Measurements from ENCODE around the gene VCAN.

The VCAN gene

DNA sequence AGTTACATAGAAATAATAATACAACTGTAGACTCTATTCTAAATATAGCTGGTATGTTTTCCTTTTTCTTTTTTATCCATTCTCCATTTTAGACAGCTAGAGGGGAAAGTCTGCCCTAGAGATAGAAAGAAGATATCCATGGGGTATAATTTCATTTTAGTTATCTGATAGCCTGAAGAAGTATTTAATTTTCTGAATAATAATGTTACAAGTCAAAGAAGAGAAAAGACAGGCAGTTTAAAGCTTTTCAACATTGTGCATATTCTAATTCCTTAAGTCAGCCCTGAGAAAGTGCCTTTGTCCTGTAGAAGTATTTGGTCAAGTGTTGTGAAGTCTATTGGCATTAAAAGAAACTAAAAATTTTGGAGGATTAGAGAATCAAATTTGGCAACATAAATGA lies 2.5 kb upstream of the VCAN start:
- DNase-seq (ENCODE audit: low spot score), result no peak

DNA sequence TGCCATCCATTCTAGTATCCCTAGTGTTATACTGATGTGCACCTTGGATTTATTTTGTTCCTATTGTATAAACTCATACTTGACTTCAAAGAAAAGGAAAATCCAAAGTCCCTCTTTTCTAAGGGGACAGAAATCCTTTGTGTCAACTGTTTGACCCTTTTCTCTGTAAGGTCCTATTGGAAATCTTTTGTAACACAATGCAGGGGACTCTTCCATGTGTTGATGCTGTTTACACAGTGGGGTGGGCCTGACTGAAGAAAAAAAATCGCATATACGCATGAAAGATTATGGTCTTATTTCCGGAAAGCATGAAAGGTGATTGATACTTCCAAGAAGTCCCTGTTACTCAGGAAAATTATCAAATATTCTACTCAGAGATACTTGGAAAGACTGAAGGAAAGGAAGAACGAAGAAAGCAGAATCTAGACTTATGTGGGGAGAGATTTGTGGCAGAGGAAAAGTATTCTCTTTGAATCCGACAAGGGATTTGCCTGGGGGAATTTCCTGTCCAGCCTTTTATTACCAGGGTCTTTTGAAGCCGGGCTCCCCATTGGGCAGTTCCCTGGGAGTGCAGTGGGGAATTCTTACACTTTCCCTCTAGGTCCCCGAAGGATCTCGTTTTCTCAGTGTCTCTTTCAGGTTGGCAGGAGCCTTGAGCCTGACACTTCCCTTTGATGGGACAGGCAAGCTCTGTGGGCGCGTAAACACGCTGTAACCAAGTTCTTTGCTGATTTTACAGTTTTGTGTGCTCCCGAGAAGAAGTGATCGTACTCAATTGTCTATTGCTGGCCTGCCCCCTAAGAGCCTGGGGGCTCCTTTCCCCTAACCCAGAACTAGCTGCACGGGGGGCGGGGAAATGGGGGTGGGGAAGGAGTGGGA lies 779 bp upstream of the VCAN start:
- no peak for DNase-seq (ENCODE audit: low spot score)

DNA sequence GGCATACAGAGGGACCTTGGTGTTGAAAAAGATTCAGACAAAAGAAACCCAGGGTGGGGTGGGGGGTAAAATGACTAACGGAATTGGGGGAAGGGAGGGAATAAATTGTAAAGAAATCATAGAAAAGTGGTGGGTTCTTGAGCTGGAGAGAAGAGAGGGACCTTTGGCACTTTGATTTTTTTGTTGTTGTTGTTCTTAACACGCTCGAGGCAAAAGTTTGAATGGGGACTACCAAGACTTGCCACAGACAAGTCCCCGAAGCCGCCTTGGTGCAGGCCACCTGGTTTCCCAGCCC lies 616 bp downstream of the VCAN start:
- DNase-seq (ENCODE audit: low spot score), result no peak

DNA sequence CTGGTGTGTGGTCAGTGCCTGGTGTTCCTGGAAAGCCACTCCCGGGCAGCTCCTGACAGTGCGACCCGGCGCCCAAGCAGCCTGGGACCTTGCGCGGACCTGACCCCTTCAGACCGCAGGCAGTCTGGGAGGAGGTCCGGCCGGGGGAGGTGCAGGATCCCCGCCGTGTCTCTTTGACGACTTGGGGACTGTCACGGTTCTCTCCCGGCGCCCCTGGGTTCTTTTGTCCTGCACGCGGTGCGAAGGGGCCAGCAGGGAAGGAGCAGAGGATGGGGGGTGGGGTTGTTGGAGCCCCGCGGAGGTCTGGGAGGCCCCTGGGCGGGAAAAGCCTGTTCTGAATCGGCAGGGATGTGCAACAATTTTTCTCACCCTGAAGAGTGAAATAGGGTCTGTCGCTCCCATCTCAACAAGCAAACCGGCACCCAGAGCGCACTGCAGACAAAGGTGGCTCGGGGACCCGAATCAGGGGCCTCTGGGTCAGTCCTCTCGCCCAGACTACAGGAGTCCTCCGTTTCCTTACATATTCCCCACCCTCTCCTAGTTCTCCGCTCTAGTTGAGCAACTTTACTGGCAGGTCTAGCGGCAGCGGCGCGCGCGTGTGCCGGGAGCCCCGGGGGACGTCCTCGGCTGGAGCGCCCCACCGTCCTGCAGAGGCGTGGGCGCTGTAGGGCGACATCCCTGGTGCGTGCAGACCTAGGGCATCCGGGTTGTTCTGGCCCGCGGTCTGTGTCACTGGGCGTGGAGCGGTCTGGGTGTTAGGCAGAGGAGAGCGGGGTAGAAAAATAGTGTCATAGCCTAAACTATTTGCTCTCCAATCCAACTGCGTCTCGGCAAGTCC lies 1.2 kb downstream of the VCAN start:
- peak; percentile 71 for DNase-seq (ENCODE audit: low spot score)

DNA sequence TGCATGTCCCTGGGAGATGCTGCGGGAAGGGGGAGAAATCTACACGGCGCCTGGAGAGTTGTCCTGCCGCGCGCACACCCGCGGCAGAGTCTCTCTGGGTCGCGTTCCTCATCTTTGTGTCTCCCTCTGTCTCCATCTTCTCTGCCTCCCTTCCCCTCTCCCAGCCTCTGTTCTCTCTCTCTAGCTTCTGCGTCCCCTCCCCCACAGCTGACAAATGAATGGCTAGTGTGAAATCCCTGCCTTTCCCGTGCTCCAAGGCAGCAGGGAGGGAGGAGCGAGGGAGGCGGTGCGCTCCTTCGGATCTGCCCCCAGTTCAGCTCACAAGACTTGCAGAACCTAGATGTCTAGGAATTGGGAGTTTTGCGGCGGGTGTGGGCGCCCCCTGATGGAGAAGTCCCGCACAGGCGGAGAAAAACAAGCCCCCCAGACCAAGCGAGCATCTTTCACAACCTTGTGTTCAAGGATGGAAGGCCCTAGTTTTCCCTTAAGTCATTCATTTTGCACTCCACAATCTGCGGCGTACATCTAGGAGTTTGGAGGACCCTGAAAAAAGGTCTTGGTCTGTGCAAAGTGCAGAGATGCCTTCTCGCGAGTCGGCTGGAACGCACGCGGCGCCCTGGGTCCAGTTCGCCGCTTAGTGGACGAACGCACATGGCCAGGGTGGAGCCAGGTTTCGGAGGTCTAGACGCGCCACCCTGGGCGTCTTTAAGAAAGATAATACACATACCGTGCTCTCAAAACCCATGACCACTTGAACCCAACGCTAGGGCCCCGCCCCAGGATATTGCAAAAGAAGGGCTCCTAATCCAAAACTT lies 2.0 kb downstream of the VCAN start:
- peak; percentile 85 for DNase-seq (ENCODE audit: low spot score)

DNA sequence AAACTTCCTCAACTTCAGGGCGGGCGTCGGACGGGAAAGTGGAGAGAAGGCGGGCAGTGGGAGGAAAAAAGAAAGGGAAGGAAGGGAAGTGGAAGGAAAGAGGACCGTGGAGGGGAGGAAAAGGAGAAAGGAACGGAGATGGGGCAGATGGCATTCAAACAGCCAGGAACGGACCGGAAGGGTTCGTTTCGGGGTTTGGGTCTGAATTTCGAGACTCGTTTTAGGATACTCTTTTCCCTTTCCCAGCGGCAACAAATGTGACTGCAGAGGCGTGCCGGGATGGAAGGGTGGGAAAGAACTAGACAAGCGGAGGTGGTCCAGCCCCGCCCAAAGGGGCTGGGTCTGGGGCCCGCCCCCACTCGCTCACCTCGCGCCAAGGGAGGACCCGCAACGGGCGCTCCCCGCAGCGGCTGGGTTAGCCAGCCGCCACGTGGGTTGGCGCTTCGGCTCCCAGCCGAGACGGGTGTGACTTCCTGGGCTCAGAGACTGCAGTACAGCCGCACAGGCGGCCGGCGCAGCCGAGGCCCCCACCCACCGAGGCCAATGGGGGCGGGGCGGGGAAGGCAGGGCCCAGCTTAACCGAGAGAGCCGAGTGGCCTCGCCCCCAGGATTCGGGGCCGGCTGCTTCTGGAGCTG lies 2.7 kb downstream of the VCAN start:
- peak; percentile 84 for DNase-seq (ENCODE audit: low spot score)

DNA sequence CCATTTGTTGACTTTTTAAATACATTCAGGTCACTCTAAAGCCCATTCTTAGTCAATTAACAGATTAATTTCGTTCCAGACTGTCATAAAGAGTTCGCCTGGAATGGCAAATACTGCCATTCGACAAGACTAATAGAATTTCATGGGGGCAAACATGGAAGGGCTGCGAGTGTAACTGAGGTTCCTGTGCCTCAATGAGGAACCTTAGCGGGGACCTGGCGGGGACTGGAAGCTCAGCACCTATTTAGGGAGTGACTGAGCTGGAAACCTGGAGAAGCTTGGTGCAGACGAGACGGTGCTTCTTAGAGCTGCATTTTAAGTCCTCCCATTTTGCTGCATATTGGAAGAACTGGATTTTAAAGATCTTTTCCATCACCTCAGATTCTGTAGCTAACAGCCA lies 3.4 kb downstream of the VCAN start:
- DNase-seq (ENCODE audit: low spot score), result no peak

DNA sequence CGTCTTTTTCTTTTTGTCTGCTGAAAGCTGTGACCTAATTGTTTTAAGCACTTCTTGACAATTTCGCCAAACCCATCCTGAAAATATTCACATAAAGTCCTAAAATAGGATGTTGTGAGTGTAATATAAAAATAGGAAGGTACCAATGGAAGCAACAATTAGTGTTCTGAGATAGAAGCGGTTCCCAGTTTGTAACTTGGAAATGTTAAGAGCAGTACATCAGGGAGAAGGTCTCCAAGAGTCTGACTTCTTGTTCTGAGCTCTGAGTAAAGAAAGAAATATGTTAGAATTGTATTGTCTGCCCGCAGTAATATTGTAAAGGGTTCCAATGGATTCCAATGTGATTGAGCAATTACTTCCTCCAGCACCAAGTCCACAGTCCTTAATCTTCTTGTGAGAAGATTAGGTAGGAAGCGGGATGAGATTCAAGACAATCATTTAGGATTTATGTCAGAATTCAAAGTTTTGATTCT lies 3.9 kb downstream of the VCAN start:
- DNase-seq (ENCODE audit: low spot score), result no peak

DNA sequence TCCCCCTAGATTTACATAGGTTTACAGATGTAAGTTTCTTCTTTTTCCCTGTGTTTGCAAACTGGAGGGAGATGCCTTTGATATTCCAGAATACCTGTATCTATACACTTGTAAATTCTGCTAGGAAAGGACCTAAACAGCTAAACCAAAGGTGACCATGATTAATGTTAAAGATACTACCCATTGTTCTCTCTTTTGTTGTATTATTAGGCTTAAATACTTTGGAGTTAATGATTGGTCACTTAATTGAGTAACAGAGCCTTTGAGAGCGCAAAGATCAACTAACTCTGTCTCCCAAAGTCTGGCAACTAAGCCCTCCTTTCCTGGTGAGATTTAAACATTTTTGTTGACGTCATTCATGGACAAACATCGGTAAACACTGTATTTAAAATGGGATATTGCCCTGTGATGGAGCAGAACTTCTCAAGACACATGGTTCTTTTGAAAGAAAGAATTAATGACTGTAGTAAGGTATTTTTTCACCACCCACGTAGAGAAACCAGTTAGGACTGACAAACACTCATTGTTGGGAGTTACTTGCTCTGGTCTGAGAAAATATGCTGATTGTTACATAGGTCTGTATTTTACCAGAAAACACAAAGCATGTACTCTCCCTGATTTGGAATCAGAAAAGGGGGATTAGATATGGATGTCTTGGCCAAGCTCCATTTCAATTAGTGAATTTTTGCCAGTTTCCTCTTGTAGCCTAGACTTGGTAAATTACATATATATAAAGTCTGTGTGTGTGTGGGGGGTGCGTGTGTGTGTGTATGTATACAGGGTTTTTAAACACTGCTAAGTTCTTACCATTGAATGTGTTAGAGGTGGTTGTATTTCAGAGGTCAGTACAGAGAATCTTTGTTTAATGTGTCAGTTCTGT lies 4.6 kb downstream of the VCAN start:
- no peak for DNase-seq (ENCODE audit: low spot score)

DNA sequence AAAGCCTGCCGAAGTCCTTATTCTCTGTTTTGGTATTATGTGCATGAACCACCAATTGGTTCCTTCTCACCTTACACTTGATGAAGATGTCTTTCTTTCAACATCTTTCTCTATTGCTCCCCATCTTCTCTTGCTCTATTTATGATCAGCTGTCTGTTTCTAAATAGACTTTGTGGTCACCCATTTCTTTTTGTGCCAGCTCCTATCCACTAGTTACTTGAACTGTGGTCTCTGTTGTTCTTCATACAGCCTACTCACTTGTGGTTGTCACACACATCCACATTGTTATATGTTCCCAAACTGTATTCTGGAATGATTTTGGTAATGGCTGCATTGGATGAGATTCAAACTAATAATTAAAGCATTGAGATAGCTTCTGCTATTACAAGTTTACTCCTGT lies 11.4 kb downstream of the VCAN start:
- DNase-seq (ENCODE audit: low spot score), result no peak

DNA sequence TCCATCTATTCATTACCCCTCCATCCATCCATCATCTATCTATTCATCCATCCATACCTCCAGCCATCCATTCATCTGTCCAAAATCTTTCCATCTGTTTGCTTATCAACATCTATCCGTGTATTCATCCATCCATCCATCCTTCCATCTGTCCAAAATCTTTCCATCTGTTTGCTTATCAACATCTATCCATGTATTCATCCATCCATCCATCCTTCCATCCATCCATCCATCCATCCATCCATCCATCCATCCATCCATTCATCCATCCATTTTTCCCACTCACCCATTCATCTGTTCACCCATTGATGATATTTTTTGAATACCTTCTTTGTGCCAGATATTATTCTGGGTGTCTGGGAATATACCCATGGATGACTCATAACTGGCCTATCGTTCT lies 12.8 kb downstream of the VCAN start:
- DNase-seq (ENCODE audit: low spot score), result no peak

DNA sequence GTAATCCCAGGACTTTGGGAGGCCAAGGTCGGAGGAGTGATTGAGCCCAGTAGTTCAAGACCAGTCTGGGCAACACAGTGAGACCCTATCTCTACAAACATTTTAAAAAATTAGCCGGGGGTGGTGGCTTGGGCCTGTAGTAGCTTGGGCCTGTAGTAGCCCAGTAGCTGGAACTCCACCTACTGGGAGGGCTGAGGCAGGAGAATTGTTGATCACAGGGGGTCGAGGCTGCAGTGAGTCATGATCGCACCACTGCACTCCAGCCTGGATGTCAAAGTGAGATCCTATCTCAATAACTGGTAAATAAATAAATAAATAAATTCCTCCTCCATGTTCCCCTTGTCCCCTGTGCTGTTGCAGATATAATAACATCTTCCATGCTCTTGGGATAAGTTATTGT lies 14.3 kb downstream of the VCAN start:
- DNase-seq (ENCODE audit: low spot score), result no peak

DNA sequence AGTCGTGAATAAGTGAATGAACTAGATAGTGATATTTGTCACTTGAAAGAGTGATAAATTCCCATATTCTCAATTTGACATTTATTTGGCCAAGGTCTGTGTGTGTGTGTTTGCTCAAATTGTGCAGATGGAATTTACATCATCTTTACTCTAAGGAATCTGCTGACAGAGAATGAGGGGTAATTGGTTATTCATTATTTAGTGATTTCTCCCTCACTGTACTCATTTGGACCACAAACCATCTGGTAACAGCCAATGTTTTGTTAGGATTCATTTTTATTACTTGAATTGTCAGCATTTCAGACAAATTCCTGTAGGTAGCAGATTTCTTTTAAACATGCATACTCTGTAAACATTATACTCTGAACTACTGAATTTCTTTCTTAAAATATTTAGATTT lies 15.6 kb downstream of the VCAN start:
- DNase-seq (ENCODE audit: low spot score), result no peak

DNA sequence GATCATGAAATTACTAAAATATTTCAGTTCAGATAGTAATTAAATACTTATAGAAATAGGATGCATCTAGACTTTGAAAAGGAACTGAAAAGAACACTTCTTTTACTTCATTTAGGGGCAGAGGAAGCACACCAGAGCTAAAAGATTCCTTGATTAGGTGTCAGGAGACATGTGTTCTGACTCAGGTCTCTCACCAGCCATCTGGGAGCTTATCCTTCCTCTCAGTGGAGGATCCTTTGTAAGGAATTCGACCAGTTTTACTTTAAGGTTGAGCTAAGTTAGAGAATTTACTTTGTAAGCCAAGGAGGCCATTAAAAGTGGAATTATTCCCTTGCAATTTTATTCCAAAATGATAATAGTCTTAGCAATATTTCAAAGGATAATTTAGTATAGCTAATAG lies 16.7 kb downstream of the VCAN start:
- DNase-seq (ENCODE audit: low spot score), result no peak

DNA sequence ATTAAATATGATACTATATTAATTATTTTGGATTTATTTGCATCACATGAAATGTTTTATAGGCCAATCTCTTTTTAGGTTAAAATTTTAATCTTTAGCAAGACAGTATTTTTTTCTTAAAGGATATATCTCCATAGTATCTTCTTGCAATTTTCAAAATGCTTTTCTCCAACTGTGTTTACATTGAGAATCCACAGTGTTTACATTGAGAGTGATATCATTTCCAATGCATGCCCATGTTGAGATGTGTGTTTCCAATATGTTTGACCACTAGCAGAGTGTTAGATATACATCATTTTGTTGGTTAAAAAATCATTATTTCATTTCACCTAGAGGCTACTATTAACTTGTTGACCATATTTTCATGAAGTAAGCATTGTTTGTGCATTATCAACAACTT lies 17.3 kb downstream of the VCAN start:
- DNase-seq (ENCODE audit: low spot score), result no peak

DNA sequence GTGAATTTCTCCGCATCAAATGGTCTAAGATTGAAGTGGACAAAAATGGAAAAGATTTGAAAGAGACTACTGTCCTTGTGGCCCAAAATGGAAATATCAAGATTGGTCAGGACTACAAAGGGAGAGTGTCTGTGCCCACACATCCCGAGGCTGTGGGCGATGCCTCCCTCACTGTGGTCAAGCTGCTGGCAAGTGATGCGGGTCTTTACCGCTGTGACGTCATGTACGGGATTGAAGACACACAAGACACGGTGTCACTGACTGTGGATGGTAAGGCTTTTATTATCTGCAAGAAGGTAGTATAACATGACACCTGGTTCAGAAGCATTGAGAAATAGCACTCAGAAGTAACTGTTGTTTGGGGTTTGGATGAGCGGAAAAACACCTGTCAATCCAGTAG lies 18.7 kb downstream of the VCAN start:
- DNase-seq (ENCODE audit: low spot score), result no peak

DNA sequence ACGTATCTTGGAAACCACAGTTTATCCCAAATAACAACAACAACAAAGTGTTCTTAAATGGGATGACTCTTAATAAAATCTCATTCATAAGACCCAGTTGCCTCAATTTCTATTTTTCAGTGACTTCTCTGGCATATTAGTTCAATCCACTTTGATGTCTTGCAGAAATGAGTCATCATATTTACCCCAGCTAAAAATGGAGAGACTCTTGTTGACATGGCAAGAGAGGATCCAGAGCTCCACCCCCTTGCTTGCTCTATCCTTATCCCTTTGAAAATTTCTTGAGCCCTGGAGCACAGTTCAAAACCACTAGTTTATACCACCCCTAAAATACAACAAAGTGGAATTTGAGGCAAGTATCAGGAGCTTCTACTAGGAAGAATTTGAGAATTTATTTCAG lies 20.8 kb downstream of the VCAN start:
- DNase-seq (ENCODE audit: low spot score), result no peak

DNA sequence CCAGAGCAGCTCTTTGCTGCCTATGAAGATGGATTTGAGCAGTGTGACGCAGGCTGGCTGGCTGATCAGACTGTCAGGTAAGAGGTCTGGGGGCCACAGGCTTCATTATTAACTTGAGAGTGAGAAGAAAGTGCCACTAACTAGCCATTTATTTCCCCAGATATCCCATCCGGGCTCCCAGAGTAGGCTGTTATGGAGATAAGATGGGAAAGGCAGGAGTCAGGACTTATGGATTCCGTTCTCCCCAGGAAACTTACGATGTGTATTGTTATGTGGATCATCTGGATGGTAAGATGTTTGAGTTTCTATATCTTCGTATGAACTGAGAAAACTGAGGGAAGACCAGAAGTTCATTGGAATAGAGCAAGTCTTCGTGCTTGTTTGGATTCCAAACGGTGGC lies 22.1 kb downstream of the VCAN start:
- no peak for DNase-seq (ENCODE audit: low spot score)

DNA sequence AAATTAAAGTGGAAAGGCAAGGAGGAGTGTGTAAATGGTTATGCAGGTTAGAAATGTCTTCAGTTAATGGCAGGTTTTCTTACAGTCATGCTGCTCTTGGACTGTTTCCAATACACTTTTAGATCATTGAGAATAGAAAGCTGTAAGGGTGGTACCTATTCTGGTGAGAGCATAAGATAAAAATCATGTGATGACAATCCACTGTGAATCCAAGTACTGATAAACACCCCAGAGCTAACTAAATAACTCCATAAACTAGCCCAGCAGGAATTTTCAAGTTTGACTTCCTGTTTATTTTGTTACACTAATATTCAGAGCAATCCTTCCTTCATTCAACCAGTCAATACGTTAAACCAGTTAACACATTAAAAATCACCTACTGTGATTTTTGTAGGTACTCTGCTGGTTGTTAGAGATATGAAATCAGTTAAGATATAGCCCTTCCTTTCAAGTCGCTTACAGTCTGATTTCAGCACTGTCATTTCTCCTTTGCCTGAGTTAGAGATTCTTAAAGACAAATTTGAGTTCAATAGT lies 22.6 kb downstream of the VCAN start:
- DNase-seq (ENCODE audit: low spot score), result no peak

DNA sequence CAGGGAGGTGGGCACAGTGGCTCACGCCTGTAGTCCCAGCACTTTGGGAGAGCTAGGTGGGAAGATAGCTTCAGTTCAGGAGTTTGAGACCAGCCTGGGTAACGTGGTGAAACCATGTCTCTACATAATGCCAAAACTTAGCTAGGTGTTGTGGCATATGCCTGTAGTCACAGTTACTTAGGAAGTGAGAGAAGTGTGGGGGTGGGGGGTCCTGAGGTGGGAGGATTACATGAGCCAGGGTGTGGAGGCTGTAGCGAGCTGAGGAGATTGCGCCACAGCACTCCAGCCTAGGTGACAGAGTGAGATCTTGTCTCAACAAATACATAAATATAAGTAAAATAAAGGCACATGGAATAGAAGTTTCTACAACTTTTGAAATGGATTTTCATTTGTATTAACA lies 23.1 kb downstream of the VCAN start:
- no peak for DNase-seq (ENCODE audit: low spot score)

DNA sequence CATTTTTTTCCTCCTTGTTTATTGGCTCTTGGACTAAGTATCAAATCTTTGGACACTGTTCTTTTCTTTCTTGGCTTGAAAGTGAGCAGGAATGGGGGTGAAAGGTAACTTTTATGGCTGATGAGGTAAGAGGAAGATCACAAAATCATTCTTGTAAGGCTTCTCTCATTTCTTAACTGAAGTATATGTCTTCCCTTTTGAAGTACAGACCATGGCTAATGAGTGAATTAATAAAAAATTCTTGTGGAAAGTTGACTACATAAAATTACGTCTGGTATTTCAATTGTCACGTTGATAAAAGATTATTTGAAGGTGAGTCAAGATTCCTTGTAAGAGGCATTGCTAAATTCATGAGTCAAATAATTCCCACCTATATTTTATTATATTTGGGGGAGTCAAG lies 25.1 kb downstream of the VCAN start:
- no peak for DNase-seq (ENCODE audit: low spot score)

Measured in D341Med (cell line).